ENCODE data around the gene HDAC9. TPM values are rescaled to one million over a fixed set of nuclear protein-coding genes. Genes with fewer than 3 reads are reported as not detected.

The HDAC9 gene
- total and polyA plus RNA-seq, 2 of the 13 experiments (the other 11 are each of a cell fraction or from before 2014, with no cell fraction given): 0.05 to 0.07 TPM

DNA sequence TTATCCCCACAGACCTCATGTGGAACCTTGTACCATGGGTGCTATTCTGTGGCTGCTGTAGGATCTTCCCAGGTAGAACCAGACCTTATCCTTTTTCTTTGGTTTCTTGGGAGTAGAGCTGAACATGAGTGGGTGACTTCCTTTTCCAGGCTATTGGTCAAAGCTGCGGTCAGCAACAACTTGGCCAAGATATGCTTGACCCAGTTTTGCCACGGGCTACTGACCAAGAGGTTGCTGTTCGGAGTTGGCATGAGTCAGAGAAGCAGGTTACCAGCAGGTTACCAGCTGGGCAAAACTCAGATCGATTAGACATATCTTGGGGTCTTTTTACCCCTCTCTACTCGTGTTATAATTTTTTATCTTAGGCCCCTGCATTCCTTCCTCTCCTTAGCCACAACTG, 36.7 kb upstream of the HDAC9 start:
- Histone ChIP-seq H3K4me2 (ENCODE audit: low read depth, low read length) (no peak overlapping the region), H4K20me1 (ENCODE audit: insufficient read depth, low read length) (no peaks in the 10 kb centered on the region), H3K79me2 (ENCODE audit: insufficient read depth, low read length) (no peaks in the 10 kb centered on the region), H2AFZ (ENCODE audit: low read length) (no peak overlapping the region), H3K4me3 (replicated peaks in 1 of 3; ENCODE audit: insufficient read depth in 1 of 3, low read depth in 2 of 3, low read length in 3 of 3) (no peak overlapping the region), H3K9me3 (ENCODE audit: low read length) (no peaks in the 10 kb centered on the region), H3K36me3 (replicated peaks in 1 of 2; ENCODE audit: control insufficient read depth in 1 of 2, insufficient read depth in 2 of 2, low read length in 2 of 2) (no peaks in the 10 kb centered on the region), H3K27me3 (ENCODE audit: control insufficient read depth in 1 of 2, insufficient read depth in 2 of 2, low read length in 2 of 2) (no peaks in the 10 kb centered on the region), H3K27ac (ENCODE audit: extremely low read length, insufficient read depth, low read length) (no peak overlapping the region), H3K4me1 (ENCODE audit: insufficient read depth, low read length) (no peaks in the 10 kb centered on the region), H3K9ac (ENCODE audit: insufficient read depth, low read depth, low read length) (no peak overlapping the region)
- ATAC-seq (no peak), FAIRE-seq (no peak), DNase-seq (ENCODE audit: low spot score) (no peak)
- intact Hi-C loops (cut with micrococcal nuclease; ENCODE audit: unreplicated experiment) (no loop called here), in situ Hi-C loops (cut with HindIII; ENCODE audit: extremely low pct_ligation_motif_present, low pct_unique_long_range_greater_than_20kb) (no loop called here)
- POLR2A ChIA-PET: no interaction called here
- CTCF ChIA-PET (ENCODE audit: low intra/inter-chr PET ratio, low total read pairs): no interaction called here
- 11% methylated on average over 5 of the region's 5 CpGs for WGBS (ENCODE audit: low lambda C conversion rate)
- TF ChIP-seq ARID3A (IDR thresholded peaks at IDR 0.05; ENCODE audit: low read depth, low read length): no peak
- BruUV-seq (replicated peaks): no TSS peak

- H3K4me1 ChIP-seq (ENCODE audit: insufficient read depth, low read length): no peaks in the 10 kb centered on the region
- 0% methylated on average over 5 of the region's 5 CpGs for WGBS (ENCODE audit: low lambda C conversion rate)
- POLR2A ChIA-PET: no interaction called here
- no peaks in the 10 kb centered on the region for H4K20me1 ChIP-seq (ENCODE audit: insufficient read depth, low read length)
- no peak for FAIRE-seq
- DNase-seq (ENCODE audit: low spot score): no peak
- no peaks in the 10 kb centered on the region for H3K9me3 ChIP-seq (ENCODE audit: low read length)
- no TSS peak for BruUV-seq (replicated peaks)
- H3K4me3 ChIP-seq (replicated peaks in 1 of 3; ENCODE audit: insufficient read depth in 1 of 3, low read depth in 2 of 3, low read length in 3 of 3): no peak overlapping the region
- no peaks in the 10 kb centered on the region for H3K36me3 ChIP-seq (replicated peaks in 1 of 2; ENCODE audit: control insufficient read depth in 1 of 2, insufficient read depth in 2 of 2, low read length in 2 of 2)
- H3K79me2 ChIP-seq (ENCODE audit: insufficient read depth, low read length): no peaks in the 10 kb centered on the region
- H2AFZ ChIP-seq (ENCODE audit: low read length): no peak overlapping the region
- no peak overlapping the region for H3K4me2 ChIP-seq (ENCODE audit: low read depth, low read length)
- in situ Hi-C loops (cut with HindIII; ENCODE audit: extremely low pct_ligation_motif_present, low pct_unique_long_range_greater_than_20kb): no loop called here
- CTCF ChIA-PET (ENCODE audit: low intra/inter-chr PET ratio, low total read pairs): no interaction called here
- H3K9ac ChIP-seq (ENCODE audit: insufficient read depth, low read depth, low read length): no peak overlapping the region
- intact Hi-C loops (cut with micrococcal nuclease; ENCODE audit: unreplicated experiment): no loop called here
- no peak for ATAC-seq
- H3K27ac ChIP-seq (ENCODE audit: extremely low read length, insufficient read depth, low read length): no peak overlapping the region
- TF ChIP-seq HOXA9 (CRISPR knock-in tag; IDR thresholded peaks at IDR 0.05; ENCODE audit: borderline replicate concordance) (no peak), ZNF121 (CRISPR knock-in tag; IDR thresholded peaks at IDR 0.05) (no peak), TOE1 (CRISPR knock-in tag; IDR thresholded peaks at IDR 0.05) (no peak), ZMYM3 (CRISPR knock-in tag; IDR thresholded peaks at IDR 0.05) (no peak), RELA (CRISPR knock-in tag; IDR thresholded peaks at IDR 0.05) (no peak), ESRRA (CRISPR knock-in tag; IDR thresholded peaks at IDR 0.05; ENCODE audit: low read depth) (no peak)
- TF ChIP-seq, protein P1, sequence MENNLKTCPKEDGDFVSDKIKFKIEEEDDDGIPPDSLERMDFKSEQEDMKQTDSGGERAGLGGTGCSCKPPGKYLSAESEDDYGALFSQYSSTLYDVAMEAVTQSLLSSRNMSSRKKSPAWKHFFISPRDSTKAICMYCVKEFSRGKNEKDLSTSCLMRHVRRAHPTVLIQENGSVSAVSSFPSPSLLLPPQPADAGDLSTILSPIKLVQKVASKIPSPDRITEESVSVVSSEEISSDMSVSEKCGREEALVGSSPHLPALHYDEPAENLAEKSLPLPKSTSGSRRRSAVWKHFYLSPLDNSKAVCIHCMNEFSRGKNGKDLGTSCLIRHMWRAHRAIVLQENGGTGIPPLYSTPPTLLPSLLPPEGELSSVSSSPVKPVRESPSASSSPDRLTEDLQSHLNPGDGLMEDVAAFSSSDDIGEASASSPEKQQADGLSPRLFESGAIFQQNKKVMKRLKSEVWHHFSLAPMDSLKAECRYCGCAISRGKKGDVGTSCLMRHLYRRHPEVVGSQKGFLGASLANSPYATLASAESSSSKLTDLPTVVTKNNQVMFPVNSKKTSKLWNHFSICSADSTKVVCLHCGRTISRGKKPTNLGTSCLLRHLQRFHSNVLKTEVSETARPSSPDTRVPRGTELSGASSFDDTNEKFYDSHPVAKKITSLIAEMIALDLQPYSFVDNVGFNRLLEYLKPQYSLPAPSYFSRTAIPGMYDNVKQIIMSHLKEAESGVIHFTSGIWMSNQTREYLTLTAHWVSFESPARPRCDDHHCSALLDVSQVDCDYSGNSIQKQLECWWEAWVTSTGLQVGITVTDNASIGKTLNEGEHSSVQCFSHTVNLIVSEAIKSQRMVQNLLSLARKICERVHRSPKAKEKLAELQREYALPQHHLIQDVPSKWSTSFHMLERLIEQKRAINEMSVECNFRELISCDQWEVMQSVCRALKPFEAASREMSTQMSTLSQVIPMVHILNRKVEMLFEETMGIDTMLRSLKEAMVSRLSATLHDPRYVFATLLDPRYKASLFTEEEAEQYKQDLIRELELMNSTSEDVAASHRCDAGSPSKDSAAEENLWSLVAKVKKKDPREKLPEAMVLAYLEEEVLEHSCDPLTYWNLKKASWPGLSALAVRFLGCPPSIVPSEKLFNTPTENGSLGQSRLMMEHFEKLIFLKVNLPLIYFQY (CRISPR knock-in tag; IDR thresholded peaks at IDR 0.05; ENCODE audit: borderline replicate concordance): no peak
- TF ChIP-seq, protein P2, sequence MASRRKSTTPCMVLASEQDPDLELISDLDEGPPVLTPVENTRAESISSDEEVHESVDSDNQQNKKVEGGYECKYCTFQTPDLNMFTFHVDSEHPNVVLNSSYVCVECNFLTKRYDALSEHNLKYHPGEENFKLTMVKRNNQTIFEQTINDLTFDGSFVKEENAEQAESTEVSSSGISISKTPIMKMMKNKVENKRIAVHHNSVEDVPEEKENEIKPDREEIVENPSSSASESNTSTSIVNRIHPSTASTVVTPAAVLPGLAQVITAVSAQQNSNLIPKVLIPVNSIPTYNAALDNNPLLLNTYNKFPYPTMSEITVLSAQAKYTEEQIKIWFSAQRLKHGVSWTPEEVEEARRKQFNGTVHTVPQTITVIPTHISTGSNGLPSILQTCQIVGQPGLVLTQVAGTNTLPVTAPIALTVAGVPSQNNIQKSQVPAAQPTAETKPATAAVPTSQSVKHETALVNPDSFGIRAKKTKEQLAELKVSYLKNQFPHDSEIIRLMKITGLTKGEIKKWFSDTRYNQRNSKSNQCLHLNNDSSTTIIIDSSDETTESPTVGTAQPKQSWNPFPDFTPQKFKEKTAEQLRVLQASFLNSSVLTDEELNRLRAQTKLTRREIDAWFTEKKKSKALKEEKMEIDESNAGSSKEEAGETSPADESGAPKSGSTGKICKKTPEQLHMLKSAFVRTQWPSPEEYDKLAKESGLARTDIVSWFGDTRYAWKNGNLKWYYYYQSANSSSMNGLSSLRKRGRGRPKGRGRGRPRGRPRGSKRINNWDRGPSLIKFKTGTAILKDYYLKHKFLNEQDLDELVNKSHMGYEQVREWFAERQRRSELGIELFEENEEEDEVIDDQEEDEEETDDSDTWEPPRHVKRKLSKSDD (CRISPR knock-in tag; IDR thresholded peaks at IDR 0.05; ENCODE audit: low read depth): no peak
- H3K27me3 ChIP-seq (ENCODE audit: control insufficient read depth in 1 of 2, insufficient read depth in 2 of 2, low read length in 2 of 2): no peaks in the 10 kb centered on the region
Observed at GRCh38 chr7:18459484-18460245, 35.9 kb upstream of the HDAC9 start.
